Kidney (tissue), 14 donors: ENCODE data around the gene COLGALT1. TPM values are rescaled to one million over a fixed set of nuclear protein-coding genes. Genes with fewer than 3 reads are reported as not detected.

Experiments used
- DNase-seq, 5 donors: peaks; one replicate each; pipeline ENCODE4 v3.0.0-alpha.2; 2013 to 2020
- FAIRE-seq: peaks from 2 replicates; lab custom pipeline; 2012; peaks lifted over from hg19 to GRCh38; lab: Jason Lieb, UNC
- H3K27ac ChIP-seq, 2 donors: one replicate each; pipeline ENCODE4 v1.7.0; 2013; ENCODE audit warnings: low read depth in 2 of 2, low read length in 2 of 2, inconsistent platforms in 1 of 2
- H3K27me3 ChIP-seq: one replicate; pipeline ENCODE4 v1.7.1; 2013; ENCODE audit warnings: low read length, inconsistent platforms; ENCODE audit not compliant: control insufficient read depth, insufficient read depth
- H3K36me3 ChIP-seq, 3 donors: one replicate each; pipeline versions ENCODE4 v1.7.0 to v1.7.1; 2013; ENCODE audit warnings: low read length in 3 of 3, control low read depth in 1 of 3, inconsistent platforms in 1 of 3; ENCODE audit not compliant: insufficient read depth in 3 of 3, control insufficient read depth in 2 of 3
- H3K4me1 ChIP-seq, 3 donors: one replicate each; pipeline versions ENCODE4 v1.7.0 to v1.7.1; 2013; ENCODE audit warnings: low read length in 3 of 3, inconsistent platforms in 1 of 3, low read depth in 1 of 3; ENCODE audit not compliant: control insufficient read depth in 2 of 3, insufficient read depth in 2 of 3
- H3K4me3 ChIP-seq, 3 donors: one replicate each; pipeline versions ENCODE4 v1.7.0 to v1.8.1; 2013; ENCODE audit warnings: low read length in 3 of 3, control low read depth in 1 of 3, inconsistent platforms in 1 of 3
- H3K9ac ChIP-seq, 3 donors: one replicate each; pipeline versions ENCODE4 v1.7.0 to v1.7.1; 2013; ENCODE audit warnings: low read length in 3 of 3, control low read depth in 1 of 3, inconsistent platforms in 1 of 3
- H3K9me3 ChIP-seq, 3 donors: one replicate each; pipeline versions ENCODE4 v1.7.0 to v1.7.1; 2013; ENCODE audit warnings: low read length in 3 of 3, control low read depth in 1 of 3, inconsistent platforms in 1 of 3; ENCODE audit not compliant: control insufficient read depth in 2 of 3, insufficient read depth in 1 of 3
- CTCF ChIP-seq: IDR thresholded peaks from 3 replicates; pipeline ENCODE4 v1.5.1; 2012; ENCODE audit warnings: mild to moderate bottlenecking, moderate library complexity, borderline replicate concordance; ENCODE audit not compliant: insufficient read depth; ENCODE audit errors: extremely low read depth
- intact Hi-C: fragments of 100-400 bp; cut with DNase I; formaldehyde crosslinking; loops from one replicate; pipeline ENCODE4 v1.11.1; 2022
- polyA plus RNA-seq: library from polyadenylated mRNA; stranded (reverse); fragments of 350-450 nt; fragmentation: Illumina TruSeq; extraction: RNeasy Lipid Tissue Mini Kit (QIAGEN cat#74804); gene quantifications from one replicate; pipeline ENCODE4 v1.2.3, GENCODE V29; 2014; ENCODE audit warnings: low read depth, low replicate concordance; ENCODE audit not compliant: insufficient read depth
- total RNA-seq: library from RNA; stranded (reverse); fragmentation: NEBNext Ultra II Directional; extraction: Animal tissue kit (Norgen Biotek cat#: 25700); gene quantifications from one replicate; pipeline ENCODE4 v1.2.1, GENCODE V29; 2021
- donor health status: control.
- donor health status: control.
- donor health status: control.
- donor health status: control.
- donor health status: control.
- donor health status: DM: yes; HTN: yes; CAD: no.
- donor health status: Normal renal cell carcinoma (clear cell type).

COLGALT1 gene
- total and polyA plus RNA-seq, 2 donors from 2014 or later: 23.6 to 66.2 TPM

DNA sequence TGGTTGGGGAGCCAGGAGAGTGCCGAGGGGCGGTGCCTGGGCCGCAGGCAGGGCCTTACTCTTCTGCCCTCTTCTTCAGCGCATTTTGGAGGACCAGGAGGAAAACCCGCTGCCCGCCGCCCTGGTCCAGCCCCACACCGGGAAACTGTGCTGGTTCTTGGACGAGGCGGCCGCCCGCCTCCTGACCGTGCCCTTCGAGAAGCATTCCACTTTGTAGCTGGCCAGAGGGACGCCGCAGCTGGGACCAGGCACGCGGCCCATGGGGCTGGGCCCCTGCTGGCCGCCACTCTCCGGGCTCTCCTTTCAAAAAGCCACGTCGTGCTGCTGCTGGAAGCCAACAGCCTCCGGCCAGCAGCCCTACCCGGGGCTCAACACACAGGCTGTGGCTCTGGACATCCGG is 34.6 kb upstream of the COLGALT1 start:
- H3K4me3 ChIP-seq: no peak overlapping the region
- no peak overlapping the region for H3K27ac ChIP-seq
- no peak overlapping the region for H3K9ac ChIP-seq
- TF ChIP-seq CTCF: no peak
- DNase-seq: no peak
- peaks cover 0 to 8% (median 3%) of the 10 kb centered on the region in 3 donors for H3K36me3 ChIP-seq
- FAIRE-seq: no peak
- H3K9me3 ChIP-seq: peaks cover 0 to 8% (median 0%) of the 10 kb centered on the region in 3 donors
- intact Hi-C loops: no loop called here
- H3K27me3 ChIP-seq: no peaks in the 10 kb centered on the region
- peaks cover 0 to 8% (median 0%) of the 10 kb centered on the region in 3 donors for H3K4me1 ChIP-seq

DNA sequence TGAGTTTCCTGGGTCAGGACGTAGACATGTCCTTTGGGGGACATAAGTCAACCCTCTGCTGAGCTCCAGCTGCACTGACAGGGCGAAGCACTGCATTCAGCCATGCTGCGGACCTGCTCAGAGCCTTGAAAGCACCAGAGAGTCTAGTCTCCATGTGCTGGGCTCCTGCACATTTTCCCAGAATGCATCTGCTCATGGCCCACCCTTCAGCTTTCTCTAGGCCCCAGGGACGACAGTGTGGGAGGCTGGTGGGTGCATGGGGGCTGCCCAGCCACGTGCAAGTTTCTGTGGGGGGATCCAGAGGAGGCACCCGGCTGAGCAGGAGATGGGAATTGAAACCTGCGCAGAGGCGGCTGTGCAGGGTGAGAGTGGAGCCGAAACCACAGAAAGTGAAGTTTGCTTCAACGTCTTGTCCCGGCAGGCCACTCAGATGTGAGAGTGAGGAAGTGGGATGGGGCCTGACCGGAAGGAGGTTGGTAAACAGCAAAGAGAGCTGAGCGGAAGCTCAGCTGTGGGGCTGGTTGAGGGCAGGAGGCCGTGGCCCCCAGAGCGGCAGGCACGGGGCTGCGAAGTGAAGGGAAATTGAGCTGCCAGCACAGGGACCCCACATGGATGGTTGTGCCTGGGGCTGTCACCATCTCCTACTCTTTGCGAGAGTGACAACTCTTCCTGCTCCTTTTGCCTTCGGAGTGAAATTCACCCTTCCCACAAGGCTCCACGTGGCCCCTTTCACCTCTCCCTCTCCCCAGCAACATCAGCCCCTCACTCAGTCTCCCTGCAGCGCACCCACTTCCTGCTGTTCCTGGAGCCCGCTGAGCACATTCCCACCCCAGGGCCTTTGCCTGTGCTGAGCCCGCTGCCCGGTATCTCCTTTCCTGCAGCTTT is 32.2 kb upstream of the COLGALT1 start:
- H3K27ac ChIP-seq: peak overlapping the region in 1 of 2 donors; percentile 23
- peak in 3 of 5 donors; percentile 32 to 77 (median 34) for DNase-seq
- no peak for FAIRE-seq
- no peaks in the 10 kb centered on the region for H3K9me3 ChIP-seq
- no peak overlapping the region for H3K4me3 ChIP-seq
- no peak for TF ChIP-seq CTCF
- no peaks in the 10 kb centered on the region for H3K27me3 ChIP-seq
- peaks cover 0 to 8% (median 0%) of the 10 kb centered on the region in 3 donors for H3K4me1 ChIP-seq
- H3K36me3 ChIP-seq: no peaks in the 10 kb centered on the region
- intact Hi-C loops: no loop called here
- no peak overlapping the region for H3K9ac ChIP-seq

DNA sequence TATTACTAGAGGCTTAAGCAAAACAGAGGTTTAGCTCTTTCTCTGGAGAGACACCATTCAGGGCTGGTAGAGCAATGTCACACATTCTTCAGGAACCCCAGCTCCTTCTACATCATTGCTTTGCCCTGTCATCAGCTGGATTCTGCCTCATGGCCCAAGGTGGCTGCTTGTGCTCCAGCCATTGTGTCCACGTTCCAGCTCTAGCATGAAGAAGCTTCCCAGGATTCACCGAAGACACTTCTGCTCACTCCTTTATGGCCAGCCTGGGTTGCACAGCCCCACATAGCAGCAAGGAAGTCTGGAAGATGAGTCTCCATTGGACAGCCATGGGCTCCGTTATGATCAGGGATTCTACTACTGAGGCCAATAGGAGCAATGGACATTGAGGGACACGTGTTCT is 30.8 kb upstream of the COLGALT1 start:
- TF ChIP-seq CTCF: no peak
- no peak overlapping the region for H3K27ac ChIP-seq
- H3K9me3 ChIP-seq: peaks cover 0 to 11% (median 3%) of the 10 kb centered on the region in 3 donors
- no peak overlapping the region for H3K9ac ChIP-seq
- intact Hi-C loops: no loop called here
- FAIRE-seq (no peak), DNase-seq (no peak)
- no peaks in the 10 kb centered on the region for H3K27me3 ChIP-seq
- no peak overlapping the region for H3K4me3 ChIP-seq
- H3K36me3 ChIP-seq: no peaks in the 10 kb centered on the region
- peaks cover 0 to 8% (median 0%) of the 10 kb centered on the region in 3 donors for H3K4me1 ChIP-seq
